ENCODE results near the gene FUBP3.

FUBP3 gene

GRCh38 chr9:130634191-130634768, 54.9 kb downstream of the FUBP3 start:
- no peak for DNase-seq (ENCODE audit: low read depth in 3 of 3)

GRCh38 chr9:130634801-130635200, 55.4 kb downstream of the FUBP3 start:
- DNase-seq (ENCODE audit: low read depth in 3 of 3): no peak

DNA sequence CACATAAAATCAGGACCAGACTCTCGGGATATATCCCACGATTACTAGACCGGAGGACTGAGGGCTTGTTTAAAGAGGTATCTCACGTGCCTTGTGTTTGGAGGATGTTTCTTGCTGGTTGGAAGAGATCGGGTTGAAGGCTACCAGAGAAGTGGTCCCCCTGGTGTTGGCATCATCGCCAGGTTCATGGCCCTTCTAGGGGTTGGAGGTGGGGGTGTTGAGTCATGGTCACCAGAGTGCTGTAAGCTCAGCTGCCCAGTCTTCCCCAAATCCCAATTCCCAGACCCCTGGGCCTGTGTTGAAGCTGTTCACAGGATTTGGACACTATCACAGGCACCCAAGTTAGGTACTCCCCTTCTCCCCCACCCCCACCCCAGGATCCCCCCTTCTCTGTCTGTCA, 55.9 kb downstream of the FUBP3 start:
- no peak for DNase-seq (ENCODE audit: low read depth in 3 of 3)

DNA sequence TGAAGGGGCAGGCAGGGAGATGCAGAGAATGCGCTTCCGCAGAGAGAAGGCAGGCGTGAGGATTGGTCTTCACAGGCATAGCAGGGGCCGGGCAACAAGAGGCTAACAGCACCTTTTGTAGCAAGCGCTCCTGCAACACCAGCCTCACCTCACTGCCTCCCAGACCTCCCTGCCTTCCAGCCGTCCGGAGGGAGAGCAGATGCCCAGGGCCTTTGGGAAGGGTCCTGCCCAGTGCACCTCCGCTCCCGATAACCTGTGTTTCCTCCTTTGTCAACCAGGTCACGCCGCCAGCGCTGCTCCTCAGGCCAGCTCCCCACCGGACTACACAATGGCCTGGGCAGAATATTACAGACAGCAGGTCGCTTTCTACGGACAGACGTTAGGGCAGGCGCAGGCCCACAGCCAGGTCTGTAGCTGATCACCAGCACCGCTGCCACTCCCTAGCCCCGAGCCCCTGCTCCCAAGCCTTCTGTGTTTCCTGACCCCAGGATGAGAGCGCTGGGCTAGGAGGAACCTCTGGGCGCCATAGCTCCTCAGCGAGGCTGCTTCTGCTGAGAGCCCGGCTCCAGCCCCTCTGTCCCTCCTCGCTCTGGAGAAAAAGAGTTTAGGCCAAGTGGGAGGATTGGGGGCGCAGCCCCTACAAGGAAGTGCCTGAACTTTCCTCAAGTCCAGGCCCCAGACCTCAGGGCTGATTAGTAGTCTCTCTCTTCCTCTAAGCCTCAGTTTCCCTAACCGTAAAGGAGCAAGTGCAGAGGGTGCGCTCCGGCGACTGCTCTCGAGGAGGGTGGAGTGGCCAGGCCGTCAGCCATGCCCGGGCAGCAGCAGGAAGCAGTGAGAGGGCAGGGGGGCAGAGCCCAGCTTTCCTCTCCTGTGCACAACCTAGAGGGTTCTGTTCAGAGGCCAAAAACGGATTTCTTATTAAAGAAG, 56.6 kb downstream of the FUBP3 start:
- DNase-seq (ENCODE audit: low read depth in 3 of 3): no peak

DNA sequence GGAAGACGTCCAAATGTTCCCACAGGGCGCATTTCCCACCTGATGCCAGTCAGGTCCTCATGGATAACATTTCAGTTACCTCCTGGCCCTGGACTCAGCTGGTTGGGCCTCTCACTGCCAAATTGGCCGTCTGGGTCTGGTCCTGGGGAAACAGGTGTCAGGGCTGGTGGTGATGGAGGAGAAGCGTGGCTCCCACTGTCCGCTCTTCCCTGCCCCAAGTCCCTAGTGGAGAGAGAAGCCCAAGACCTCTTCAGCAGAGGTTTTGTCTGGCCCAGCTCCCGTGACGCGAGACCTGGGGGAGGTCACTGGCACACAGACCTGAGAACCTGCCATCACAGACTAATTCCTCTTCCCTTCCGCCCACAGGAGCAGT, 57.3 kb downstream of the FUBP3 start:
- DNase-seq (ENCODE audit: low read depth in 3 of 3): no peak

- DNase-seq (ENCODE audit: low read depth in 3 of 3): no peak
Measured at GRCh38 chr9:130638284-130639123, 59.1 kb downstream of the FUBP3 start.

GRCh38 chr9:130639124-130639765, 59.9 kb downstream of the FUBP3 start:
- DNase-seq (ENCODE audit: low read depth in 3 of 3): no peak

- DNase-seq (ENCODE audit: low read depth in 3 of 3): no peak
Measured at GRCh38 chr9:130639866-130640555, 60.6 kb downstream of the FUBP3 start.

DNA sequence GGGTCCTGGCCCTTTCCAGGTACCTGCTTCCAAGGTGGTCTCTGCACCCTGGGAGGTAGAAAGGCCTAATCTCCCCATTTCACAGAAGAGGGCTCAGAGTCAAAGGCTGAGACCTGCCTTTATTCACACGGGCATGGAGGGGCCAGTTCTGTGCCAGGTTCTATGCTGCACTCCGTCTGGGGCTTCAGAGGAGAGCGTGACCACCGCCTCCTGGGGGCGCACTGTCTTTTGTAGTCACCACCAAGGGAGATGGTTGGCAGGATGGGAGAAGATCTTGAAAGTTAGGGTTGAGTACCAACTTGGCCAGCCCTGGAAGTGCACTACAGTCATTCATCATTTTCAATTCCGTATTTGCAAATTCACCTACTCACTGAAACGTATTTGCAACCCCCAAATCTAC, 61.3 kb downstream of the FUBP3 start:
- DNase-seq (ENCODE audit: low read depth in 3 of 3): no peak

DNA sequence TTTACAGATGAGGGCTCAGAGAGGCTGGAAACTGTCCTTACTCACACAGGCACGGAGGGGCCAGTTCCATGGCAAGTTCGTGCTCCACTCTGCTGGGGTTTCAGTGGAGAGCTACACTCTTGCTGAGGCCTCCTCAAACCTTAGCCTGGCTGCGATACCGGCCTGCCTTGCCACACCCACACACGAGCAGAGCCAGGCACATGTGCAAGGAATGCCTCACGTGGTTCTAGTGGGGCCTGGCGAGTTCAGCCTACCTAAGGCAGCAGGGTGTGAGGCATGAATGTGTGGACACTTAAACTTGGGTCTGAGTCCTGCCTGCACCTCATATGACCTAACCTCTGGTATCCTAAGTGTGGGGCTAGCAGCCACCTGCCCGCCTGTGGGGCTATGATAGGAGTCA, 63.5 kb downstream of the FUBP3 start:
- DNase-seq (ENCODE audit: low read depth in 3 of 3): no peak

DNA sequence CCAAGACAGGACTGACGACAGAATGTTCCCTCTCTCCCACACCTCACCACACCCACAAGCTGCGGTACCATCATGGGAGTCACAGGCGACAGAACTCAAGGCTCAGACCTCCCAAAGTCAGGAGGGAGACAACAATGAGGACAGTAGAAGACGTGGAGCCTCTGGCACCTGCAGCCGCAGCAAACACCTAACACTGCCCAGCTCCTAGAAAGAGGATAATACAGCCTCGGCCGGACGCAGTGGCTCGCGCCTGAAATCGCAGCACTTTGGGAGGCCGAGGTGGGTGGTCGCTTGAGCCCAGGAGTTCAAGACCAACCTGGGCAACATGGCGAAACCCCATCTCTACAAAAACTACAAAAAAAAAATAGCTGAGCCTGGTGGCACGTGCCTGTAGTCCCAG, 71.8 kb downstream of the FUBP3 start:
- no peak for DNase-seq (ENCODE audit: low read depth in 3 of 3)

DNA sequence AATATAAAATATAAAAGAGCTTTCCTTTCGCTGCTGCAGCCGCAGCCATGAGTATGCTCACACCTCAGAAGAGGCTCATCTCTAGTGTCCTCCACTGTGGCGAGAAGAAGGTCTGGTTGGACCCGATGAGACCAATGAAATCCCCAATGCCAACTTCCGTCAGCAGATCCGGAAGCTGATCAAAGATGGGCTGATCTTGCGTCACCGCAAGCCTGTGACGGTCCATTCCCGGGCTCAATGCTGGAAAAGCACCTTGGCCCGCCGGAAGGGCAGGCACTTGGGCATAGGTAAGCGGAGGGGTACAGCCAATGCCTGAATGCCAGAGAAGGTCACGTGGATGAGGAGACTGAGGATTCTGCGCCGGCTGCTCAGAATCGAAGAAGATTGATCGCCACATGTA, 72.4 kb downstream of the FUBP3 start:
- DNase-seq (ENCODE audit: low read depth in 3 of 3): no peak

DNA sequence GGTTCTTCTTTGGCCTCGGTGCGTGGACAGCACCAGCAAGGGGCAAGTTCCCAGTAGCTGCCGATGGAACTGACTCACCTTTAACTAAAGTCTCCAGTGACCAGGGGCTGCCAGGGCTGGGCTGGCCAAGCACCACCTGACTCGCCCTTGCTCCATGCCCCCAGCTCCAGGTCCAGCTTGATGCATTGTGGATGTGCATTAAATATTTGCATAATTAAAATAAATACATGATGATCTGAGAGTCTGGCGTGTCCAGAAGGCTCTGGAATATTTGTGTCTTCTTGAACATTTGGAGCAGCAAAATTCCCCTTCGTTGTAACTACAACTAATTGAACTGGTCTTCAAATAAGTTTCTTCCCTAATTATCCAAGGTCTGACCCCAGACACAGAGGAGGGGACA, 75.5 kb downstream of the FUBP3 start:
- no peak for DNase-seq (ENCODE audit: low read depth in 3 of 3)

GRCh38 chr9:130658893-130659698, 79.7 kb downstream of the FUBP3 start:
- DNase-seq (ENCODE audit: low read depth in 3 of 3): no peak

DNA sequence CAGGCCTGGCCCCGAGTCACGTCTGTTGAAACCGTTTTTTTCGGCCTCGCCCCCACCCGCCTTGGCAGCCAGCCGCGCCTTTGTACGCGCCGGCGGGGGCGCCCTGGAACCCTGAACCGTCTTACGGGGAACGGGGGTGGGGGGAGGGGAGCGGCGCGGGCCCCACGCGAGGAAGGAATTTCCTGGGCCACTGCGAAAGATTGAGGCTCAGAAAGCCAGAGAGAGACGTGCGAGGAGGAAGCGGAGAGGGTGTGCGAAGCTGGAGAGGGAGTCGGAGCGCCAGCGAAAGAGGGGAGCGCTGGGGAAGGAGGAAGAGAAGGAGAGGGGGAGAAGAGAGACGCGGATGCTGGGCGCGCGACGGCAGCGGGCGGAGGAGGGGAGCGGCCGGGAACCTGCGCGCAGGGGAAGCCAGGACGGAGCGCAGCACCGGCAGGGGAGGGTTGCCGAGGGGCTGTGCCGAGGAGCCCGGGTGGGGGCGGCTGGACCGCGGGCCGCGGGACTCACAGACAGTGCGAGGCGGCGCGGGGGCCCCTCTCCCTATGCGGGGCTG, 80.4 kb downstream of the FUBP3 start:
- no peak for DNase-seq (ENCODE audit: low read depth in 3 of 3)

GRCh38 chr9:130660326-130660682, 80.9 kb downstream of the FUBP3 start:
- DNase-seq (ENCODE audit: low read depth in 3 of 3): no peak

DNA sequence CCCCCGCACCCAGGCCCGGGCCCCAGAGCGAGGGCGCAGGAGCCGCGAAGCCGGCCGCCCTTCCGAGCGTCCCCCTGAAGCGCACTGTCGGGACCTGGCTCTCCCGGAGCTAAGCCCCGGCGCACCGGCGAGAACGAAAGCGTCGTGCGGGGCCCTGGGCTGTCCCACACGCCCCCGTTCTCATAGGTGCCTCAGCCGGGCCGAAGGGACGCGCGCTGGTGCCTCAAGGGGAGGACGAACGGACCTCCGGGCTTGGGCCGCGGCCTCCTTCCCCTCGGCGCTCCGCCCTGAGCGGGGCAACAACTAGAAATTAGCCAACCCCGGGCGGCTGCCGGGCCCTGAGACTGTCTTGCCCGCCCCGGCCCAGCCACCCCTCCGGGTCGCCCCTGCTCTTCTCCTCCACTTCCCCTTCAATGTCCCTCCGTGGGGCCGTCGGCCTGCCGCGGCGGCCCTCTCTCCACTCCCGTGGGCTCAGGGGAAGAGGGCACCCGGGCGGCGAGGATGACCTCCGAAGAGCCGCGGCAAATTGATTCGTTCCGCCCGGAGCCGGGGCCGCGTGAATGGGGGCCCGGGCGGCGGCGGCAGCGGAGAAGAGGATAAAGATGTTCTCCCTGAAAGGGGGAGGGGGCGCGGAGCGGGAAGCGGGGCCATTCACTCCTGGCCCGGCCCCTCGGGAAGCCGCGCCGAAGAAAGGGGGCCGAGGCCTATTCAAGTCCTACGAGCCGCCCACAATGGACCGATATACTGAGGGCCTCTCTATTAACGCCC, 81.5 kb downstream of the FUBP3 start:
- DNase-seq (ENCODE audit: low read depth in 3 of 3): no peak

DNA sequence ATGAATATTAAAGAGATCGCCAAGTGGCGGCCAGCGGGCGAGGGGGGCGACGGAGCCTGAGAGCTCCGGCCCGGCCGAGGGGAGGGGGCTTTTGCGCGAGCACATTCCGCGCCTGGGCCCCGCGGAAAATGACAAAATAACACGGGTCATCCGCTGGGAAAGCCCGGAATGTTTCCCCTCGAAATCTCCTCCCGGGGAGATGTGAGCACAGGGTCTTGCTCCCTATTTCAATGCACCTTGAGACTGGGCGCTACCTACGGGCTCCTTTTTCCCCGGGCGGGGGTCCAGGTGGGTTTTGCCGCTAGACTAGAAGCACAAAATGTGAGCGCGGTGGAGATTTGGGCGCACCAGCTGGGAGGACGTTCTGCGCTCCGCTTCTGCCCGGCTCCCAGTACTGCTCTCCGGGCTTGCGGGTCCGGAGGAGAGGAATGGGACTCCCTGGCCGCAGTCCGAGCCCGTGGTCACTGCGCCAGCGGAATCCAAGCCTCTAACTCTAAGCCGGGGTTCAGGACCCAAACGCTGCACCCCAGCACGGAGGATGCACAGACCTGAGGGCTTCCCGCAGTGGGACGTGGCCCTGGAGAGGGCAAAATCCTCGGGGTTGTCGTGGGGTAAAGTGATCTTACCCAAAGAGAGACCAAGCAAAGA, 82.2 kb downstream of the FUBP3 start:
- DNase-seq (ENCODE audit: low read depth in 3 of 3): no peak
